ENCODE results near the gene THYN1.
"Not testable (repeated sequence)": the region's sequence is repeated elsewhere in the genome, so short reads cannot be mapped to it uniquely, and the experiment has no call there.

DNA sequence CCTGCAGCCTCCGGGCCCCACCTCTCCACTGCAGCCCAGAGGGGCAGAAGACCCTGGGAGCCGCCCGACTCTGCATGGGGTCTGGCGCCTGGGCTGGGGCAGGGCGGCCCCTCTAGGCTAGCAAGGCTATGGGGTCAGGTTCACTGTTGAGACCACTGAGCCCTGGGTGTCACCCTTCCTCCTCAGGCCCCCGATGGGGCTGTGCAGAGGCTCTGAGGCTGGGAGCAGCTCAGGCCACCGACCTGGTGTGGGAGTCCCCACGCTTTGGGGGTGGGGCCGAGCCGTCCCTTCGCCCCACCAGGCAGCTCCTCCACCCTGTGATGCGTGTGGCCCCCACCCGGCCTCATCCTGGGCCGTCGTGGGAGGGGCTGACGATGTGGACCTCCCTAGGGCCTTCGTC, 28.5 kb upstream of the THYN1 start:
- not testable (repeated sequence) for TF ChIP-seq POLR2A (IDR thresholded peaks at IDR 0.05; ENCODE audit: insufficient read depth in 1 of 2, low read depth in 2 of 2, low read length in 2 of 2); SETDB1 (CRISPR knock-in tag; IDR thresholded peaks at IDR 0.05; ENCODE audit: borderline replicate concordance); EZH2 (conservative IDR thresholded peaks at IDR 0.05; ENCODE audit: low read depth, low read length); CTCF (CRISPR knock-in tag; IDR thresholded peaks at IDR 0.05)
